Type B pancreatic cell (in vitro differentiated cells): ENCODE measurements around the gene RIPK3. TPM values are rescaled to one million over a fixed set of nuclear protein-coding genes. Genes with fewer than 3 reads are reported as not detected.

ENCODE experiments used
- DNase-seq: peaks from one replicate; pipeline ENCODE4 v3.0.0; 2021; ENCODE audit warnings: mixed read lengths; ENCODE audit not compliant: unreplicated experiment; ENCODE audit errors: extremely low spot score
- H3K27ac Mint-ChIP-seq: 2 replicates; pipeline ENCODE4 v1.8.0; 2021; ENCODE audit warnings: mild to moderate bottlenecking, mixed read lengths
- H3K27me3 Mint-ChIP-seq: 2 replicates; pipeline ENCODE4 v1.8.0; 2021; ENCODE audit warnings: mixed read lengths
- H3K36me3 Mint-ChIP-seq: 2 replicates; pipeline ENCODE4 v1.8.0; 2021; ENCODE audit warnings: mixed read lengths
- H3K4me1 Mint-ChIP-seq: one replicate; pipeline ENCODE4 v1.8.0; 2021; ENCODE audit warnings: mixed read lengths; ENCODE audit not compliant: unreplicated experiment
- H3K4me3 Mint-ChIP-seq: 2 replicates; pipeline ENCODE4 v1.8.0; 2021; ENCODE audit warnings: mild to moderate bottlenecking, mixed read lengths
- H3K9me3 Mint-ChIP-seq: 2 replicates; pipeline ENCODE4 v1.8.0; 2021; ENCODE audit warnings: mixed read lengths
- CTCF ChIP-seq: fragments of 200-600 bp; sonication (generic); conservative IDR thresholded peaks from 2 replicates; pipeline ENCODE4 v1.5.0; 2021; ENCODE audit warnings: antibody characterized with exemption, mild to moderate bottlenecking
- total RNA-seq: library from RNA; stranded (reverse); gene quantifications from 2 replicates; pipeline ENCODE4 v1.2.1, GENCODE V29; 2021; ENCODE audit warnings: low replicate concordance

Gene RIPK3
- total RNA-seq, 1 donor from 2014 or later: 5.6 TPM

GRCh38 chr14:24291446-24292117 lies 48.2 kb downstream of the RIPK3 start:
- Mint-ChIP-seq H3K4me1 (peaks cover 2% of the 10 kb centered on the region), H3K9me3 (no peaks in the 10 kb centered on the region), H3K4me3 (no peak overlapping the region), H3K27me3 (no peaks in the 10 kb centered on the region), H3K27ac (no peak overlapping the region), H3K36me3 (peaks cover 4% of the 10 kb centered on the region)
- no peak for DNase-seq
- no peak for TF ChIP-seq CTCF

DNA sequence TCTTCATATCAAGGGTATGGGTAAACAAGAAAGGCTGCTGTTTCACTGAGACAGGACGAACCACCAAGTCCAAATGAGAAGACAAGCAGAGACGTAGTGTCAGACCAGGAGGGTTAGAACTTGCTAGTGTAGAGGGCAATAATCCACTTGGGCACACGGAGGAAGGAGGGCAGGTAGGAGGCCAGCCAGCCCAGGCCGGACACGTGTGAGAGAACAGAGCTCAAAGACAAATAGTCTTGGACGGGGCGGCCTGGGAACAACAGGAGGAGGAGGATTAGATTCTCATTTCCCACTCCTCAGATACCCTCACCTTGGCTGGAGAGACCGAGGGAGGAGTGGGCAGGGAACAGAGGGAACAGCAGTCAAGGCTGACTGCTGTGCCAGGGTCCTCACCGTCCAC lies 49.0 kb downstream of the RIPK3 start:
- H3K36me3 Mint-ChIP-seq: peaks cover 3% of the 10 kb centered on the region
- H3K9me3 Mint-ChIP-seq: no peaks in the 10 kb centered on the region
- no peaks in the 10 kb centered on the region for H3K27me3 Mint-ChIP-seq
- no peak overlapping the region for H3K27ac Mint-ChIP-seq
- no peaks in the 10 kb centered on the region for H3K4me1 Mint-ChIP-seq
- TF ChIP-seq CTCF: no peak
- H3K4me3 Mint-ChIP-seq: no peak overlapping the region
- DNase-seq: no peak

DNA sequence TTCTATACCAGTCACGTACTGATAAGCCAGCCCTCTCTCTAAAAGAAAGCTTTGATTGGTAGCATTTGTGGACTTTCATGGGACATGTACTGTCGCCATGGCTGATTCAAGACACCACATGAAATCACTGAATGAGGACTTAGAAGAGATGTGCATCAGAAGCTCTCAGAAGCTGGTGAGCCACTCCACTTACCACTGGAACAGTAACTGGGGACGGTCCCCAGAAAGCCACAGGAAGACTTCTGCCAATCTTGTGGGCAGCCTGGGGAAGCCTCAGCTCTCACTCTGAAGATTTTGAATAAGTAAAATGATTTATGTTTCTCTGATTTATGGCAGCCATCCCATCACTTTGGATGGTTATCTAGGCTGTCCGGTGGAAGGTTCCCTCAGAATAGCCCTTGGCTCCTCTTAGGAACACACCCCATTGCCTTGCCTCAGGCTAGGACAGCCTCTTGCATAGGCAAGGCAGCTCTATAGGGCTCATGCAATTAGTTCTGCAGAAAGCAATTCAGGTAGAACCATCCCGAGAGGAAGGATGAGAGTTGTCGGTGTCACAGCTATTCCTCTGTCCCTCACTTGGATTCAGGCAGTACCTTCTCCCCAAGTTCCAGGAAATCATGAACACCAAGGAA lies 50.0 kb downstream of the RIPK3 start:
- Mint-ChIP-seq H3K36me3 (peaks cover 3% of the 10 kb centered on the region), H3K27me3 (no peaks in the 10 kb centered on the region), H3K27ac (no peak overlapping the region), H3K4me3 (no peak overlapping the region), H3K4me1 (peaks cover 5% of the 10 kb centered on the region), H3K9me3 (no peaks in the 10 kb centered on the region)
- no peak for DNase-seq
- TF ChIP-seq CTCF: no peak

DNA sequence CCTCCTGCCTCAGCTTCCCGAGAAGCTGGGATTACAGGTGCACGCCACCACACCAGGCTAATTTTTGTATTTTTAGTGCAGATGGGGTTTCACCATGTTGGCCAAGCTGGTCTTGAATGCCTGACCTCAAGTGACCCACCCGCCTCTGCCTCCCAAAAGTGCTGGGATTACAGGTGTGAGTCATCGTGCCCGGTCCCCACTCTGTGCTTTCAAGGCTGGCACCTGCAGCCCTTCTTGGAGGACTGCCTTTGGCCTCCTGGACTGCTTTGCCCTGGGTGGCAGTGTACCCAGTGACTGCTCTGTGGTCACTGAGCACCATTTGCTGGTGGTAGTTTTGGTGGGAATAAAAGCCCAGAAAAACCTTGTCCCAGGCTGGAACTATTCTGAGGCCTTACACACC lies 52.8 kb downstream of the RIPK3 start:
- Mint-ChIP-seq H3K27ac (no peak overlapping the region), H3K36me3 (peaks cover 3% of the 10 kb centered on the region), H3K4me1 (peaks cover 5% of the 10 kb centered on the region), H3K9me3 (no peaks in the 10 kb centered on the region), H3K27me3 (no peaks in the 10 kb centered on the region), H3K4me3 (no peak overlapping the region)
- DNase-seq: no peak
- TF ChIP-seq CTCF: no peak

Other genes with a start within 250 kb of the RIPK3 start
- 35.0 and 40.9 TPM in 2 replicates for gene PCK2, start 245.7 kb downstream of the RIPK3 start, total RNA-seq
- gene DCAF11, start 225.2 kb downstream of the RIPK3 start, total RNA-seq: 65.0 and 78.3 TPM in 2 replicates
- gene NRL, start 225.0 kb downstream of the RIPK3 start, total RNA-seq: 1.3 and 1.8 TPM in 2 replicates
- 0.26 and 0.53 TPM in 2 replicates for gene FITM1, start 209.3 kb downstream of the RIPK3 start, total RNA-seq
- gene PSME1, start 203.8 kb downstream of the RIPK3 start, total RNA-seq: 142 and 177 TPM in 2 replicates
- gene EMC9, start 198.4 kb downstream of the RIPK3 start, total RNA-seq: 16.2 and 25.9 TPM in 2 replicates
- 134 and 155 TPM in 2 replicates for gene PSME2, start 193.4 kb downstream of the RIPK3 start, total RNA-seq
- 68.6 and 78.4 TPM in 2 replicates for gene RNF31, start 192.5 kb downstream of the RIPK3 start, total RNA-seq
- gene IRF9, start 178.7 kb downstream of the RIPK3 start, total RNA-seq: 60.0 and 63.4 TPM in 2 replicates
- gene REC8, start 167.9 kb downstream of the RIPK3 start, total RNA-seq: 84.2 and 221 TPM in 2 replicates
- 49.0 and 67.1 TPM in 2 replicates for gene IPO4, start 151.2 kb downstream of the RIPK3 start, total RNA-seq
- gene TM9SF1, start 144.6 kb downstream of the RIPK3 start, total RNA-seq: 50.5 and 60.7 TPM in 2 replicates
- 0.48 and 0.53 TPM in 2 replicates for gene TSSK4, start 134.3 kb downstream of the RIPK3 start, total RNA-seq
- 44.3 and 47.3 TPM in 2 replicates for gene CHMP4A, start 126.5 kb downstream of the RIPK3 start, total RNA-seq
- gene MDP1, start 123.9 kb downstream of the RIPK3 start, total RNA-seq: 16.9 and 22.6 TPM in 2 replicates
- 158 and 161 TPM in 2 replicates for gene NEDD8, start 107.6 kb downstream of the RIPK3 start, total RNA-seq
- gene GMPR2, start 107.1 kb downstream of the RIPK3 start, total RNA-seq: 53.6 and 66.6 TPM in 2 replicates
- gene TINF2, start 97.4 kb downstream of the RIPK3 start, total RNA-seq: 41.0 and 58.6 TPM in 2 replicates
- gene TGM1, start 76.8 kb downstream of the RIPK3 start, total RNA-seq: 10.1 and 16.6 TPM in 2 replicates
- 31.1 and 39.2 TPM in 2 replicates for gene RABGGTA, start 68.4 kb downstream of the RIPK3 start, total RNA-seq
- 31.4 and 32.9 TPM in 2 replicates for gene DHRS1, start 40.2 kb downstream of the RIPK3 start, total RNA-seq
- gene NOP9, start 40.1 kb downstream of the RIPK3 start, total RNA-seq: 26.2 and 33.9 TPM in 2 replicates
- gene CIDEB, start 32.0 kb downstream of the RIPK3 start, total RNA-seq: 4.9 and 11.1 TPM in 2 replicates
- gene LTB4R2, start 29.9 kb downstream of the RIPK3 start, total RNA-seq: 6.5 and 9.4 TPM in 2 replicates
- 5.1 and 8.8 TPM in 2 replicates for gene LTB4R, start 28.5 kb downstream of the RIPK3 start, total RNA-seq
- 2.2 and 2.5 TPM in 2 replicates for gene ADCY4, start 4.9 kb downstream of the RIPK3 start, total RNA-seq
- 33.8 and 130 TPM in 2 replicates for gene NFATC4, start 28.2 kb upstream of the RIPK3 start, total RNA-seq
- 79.2 and 129 TPM in 2 replicates for gene NYNRIN, start 59.0 kb upstream of the RIPK3 start, total RNA-seq
- gene CBLN3, start 89.7 kb upstream of the RIPK3 start, total RNA-seq: 1.4 and 2.4 TPM in 2 replicates
- 81.3 and 113 TPM in 2 replicates for gene KHNYN, start 90.0 kb upstream of the RIPK3 start, total RNA-seq
- 54.1 and 62.1 TPM in 2 replicates for gene SDR39U1, start 102.8 kb upstream of the RIPK3 start, total RNA-seq
- gene CMA1, start 168.3 kb upstream of the RIPK3 start, total RNA-seq: not detected in 2 replicates
- not detected in 2 replicates for gene CTSG, start 236.3 kb upstream of the RIPK3 start, total RNA-seq